AG09309 (cell line): ENCODE results near the gene ETFA.

Experiments
- DNase-seq: peaks from one replicate; pipeline ENCODE4 v3.0.0-alpha.2; 2010; ENCODE audit warnings: low read depth
- H3K4me3 ChIP-seq: 2 replicates; pipeline ENCODE4 v1.5.1; 2011; ENCODE audit warnings: mild to moderate bottlenecking, low read depth, low read length, moderate library complexity; ENCODE audit not compliant: control insufficient read depth
- CTCF ChIP-seq: IDR thresholded peaks from 2 replicates; pipeline ENCODE4 v1.5.1; 2011; ENCODE audit warnings: mild to moderate bottlenecking, low read depth, low read length, inconsistent platforms; ENCODE audit not compliant: insufficient read depth, control insufficient read depth; ENCODE audit errors: missing control alignments

Gene ETFA

GRCh38 chr15:76340803-76341365 is 29.6 kb upstream of the ETFA start:
- TF ChIP-seq CTCF, result peak; percentile 22
- no peak for DNase-seq
- H3K4me3 ChIP-seq, result peak overlapping the region; percentile 18; the same call in 1 of the 2 replicates

DNA sequence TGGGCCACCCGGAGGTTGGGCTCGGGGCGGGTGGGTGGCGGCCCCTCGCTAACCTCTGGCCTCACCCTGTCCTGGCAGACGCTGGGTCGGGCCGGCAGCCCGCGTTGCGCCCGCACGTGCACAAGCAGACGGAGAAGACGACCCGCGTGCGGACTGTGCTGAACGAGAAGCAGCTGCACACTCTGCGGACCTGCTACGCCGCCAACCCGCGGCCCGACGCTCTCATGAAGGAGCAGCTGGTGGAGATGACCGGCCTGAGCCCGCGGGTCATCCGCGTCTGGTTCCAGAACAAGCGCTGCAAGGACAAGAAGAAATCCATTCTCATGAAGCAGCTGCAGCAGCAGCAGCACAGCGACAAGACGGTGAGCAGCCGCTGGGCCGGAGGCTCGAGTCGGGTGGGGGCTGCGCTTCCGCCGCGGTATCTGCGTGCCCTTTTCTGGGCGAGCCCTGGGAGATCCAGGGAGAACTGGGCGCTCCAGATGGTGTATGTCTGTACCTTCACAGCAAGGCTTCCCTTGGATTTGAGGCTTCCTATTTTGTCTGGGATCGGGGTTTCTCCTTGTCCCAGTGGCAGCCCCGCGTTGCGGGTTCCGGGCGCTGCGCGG is 29.0 kb upstream of the ETFA start:
- no peak for TF ChIP-seq CTCF
- no peak for DNase-seq
- peak overlapping the region; percentile 18 for H3K4me3 ChIP-seq

- DNase-seq, result no peak
- peak overlapping the region; percentile 18 for H3K4me3 ChIP-seq
- no peak for TF ChIP-seq CTCF
These were observed 28.3 kb upstream of the ETFA start for GRCh38 chr15:76339305-76340197.

DNA sequence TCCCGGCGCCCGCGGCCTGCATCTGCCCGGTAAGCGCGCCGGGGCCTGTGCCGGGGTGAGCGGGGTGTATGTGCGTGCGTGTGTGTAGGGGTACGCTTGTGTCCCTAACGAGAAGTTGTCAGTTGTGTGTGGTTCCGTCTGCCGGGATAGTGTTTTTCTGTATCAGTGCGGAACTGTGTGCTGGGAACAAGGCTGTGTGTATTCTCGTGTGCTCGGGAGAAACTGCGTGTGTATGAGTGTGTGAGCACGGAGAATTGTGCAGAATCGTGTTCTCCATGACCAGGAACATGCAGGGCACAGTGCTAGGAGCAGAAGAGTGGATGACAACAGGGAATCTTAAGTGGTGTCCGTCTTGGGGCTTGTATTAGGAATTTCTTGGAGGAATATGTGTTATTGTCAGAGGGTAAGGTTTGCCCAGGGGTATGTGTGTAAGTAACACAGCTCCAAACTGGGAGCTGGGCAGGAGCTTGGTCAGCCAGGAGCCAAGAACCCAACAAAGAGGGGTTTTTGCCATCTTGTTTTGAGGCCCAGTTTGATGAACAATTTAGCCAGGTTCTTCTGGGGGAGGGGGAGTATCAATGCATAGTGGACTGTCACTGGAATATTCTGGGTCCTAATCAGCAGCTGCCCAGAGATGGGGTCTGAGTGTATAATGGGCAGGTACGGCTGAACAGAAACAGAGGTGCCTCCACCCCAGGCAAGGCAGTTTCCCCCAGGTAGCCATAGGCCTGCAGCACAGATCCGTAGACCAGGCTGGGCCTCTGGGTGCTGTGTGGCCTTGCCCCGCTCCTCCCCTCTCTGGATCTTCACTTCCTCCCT is 27.4 kb upstream of the ETFA start:
- no peak for DNase-seq
- no peak for TF ChIP-seq CTCF
- no peak overlapping the region for H3K4me3 ChIP-seq

GRCh38 chr15:76337696-76338485 is 26.6 kb upstream of the ETFA start:
- DNase-seq, result no peak
- no peak for TF ChIP-seq CTCF
- H3K4me3 ChIP-seq, result no peak overlapping the region
